Cardiac fibroblast (primary cell): ENCODE measurements around the gene EGR2.
A peak's percentile ranks its signal among the peaks of the same experiment; 100 is the strongest.

Experiments
- DNase-seq, 2 donors: peaks; one replicate each; pipeline versions ENCODE4 v3.0.0 to v3.0.0-alpha.2; 2010; ENCODE audit warnings: low read depth in 2 of 2
- H3K4me3 ChIP-seq, 2 donors: replicated peaks in 1 of 2; 1 replicate in 1 of 2; 2 replicates in 1 of 2; pipeline ENCODE4 v1.5.1; 2011; ENCODE audit warnings: low read depth in 2 of 2, low read length in 2 of 2, mild to moderate bottlenecking in 2 of 2, moderate library complexity in 1 of 2
- CTCF ChIP-seq: IDR thresholded peaks from one replicate; pipeline ENCODE4 v1.5.1; 2011; ENCODE audit warnings: low read depth, mild to moderate bottlenecking, low read length, inconsistent platforms

EGR2 gene

GRCh38 chr10:62811159-62811875 lies 4.8 kb downstream of the EGR2 start:
- DNase-seq, result no peak
- no peak overlapping the region for H3K4me3 ChIP-seq
- no peak for TF ChIP-seq CTCF

- H3K4me3 ChIP-seq, result no peak overlapping the region
- no peak for TF ChIP-seq CTCF
- peak in 1 of 2 donors; percentile 18 for DNase-seq
Observed at GRCh38 chr10:62810156-62810902, 5.8 kb downstream of the EGR2 start.

- TF ChIP-seq CTCF, result no peak
- H3K4me3 ChIP-seq, result peak overlapping the region; percentile 65 to 96
- DNase-seq, result no peak
Observed at GRCh38 chr10:62806251-62806650, 9.9 kb downstream of the EGR2 start.

- DNase-seq, result peak; percentile 42 to 52
- no peak for TF ChIP-seq CTCF
- peak overlapping the region; percentile 65 to 96 for H3K4me3 ChIP-seq
Observed at GRCh38 chr10:62805231-62806099, 10.7 kb downstream of the EGR2 start.

GRCh38 chr10:62804356-62805230 lies 11.6 kb downstream of the EGR2 start, which contains the start of gene ADO:
ADO (plus strand) TSS chr10:62804720; CDS start chr10:62805060, 340 bp downstream.
- peak; percentile 86 to 90 for DNase-seq
- no peak for TF ChIP-seq CTCF

More at GRCh38 chr10:62804356-62805230, 11.6 kb downstream of the EGR2 start, which contains the start of gene ADO:
- peak within 1 kb of the TSS; percentile 65 to 96 for H3K4me3 ChIP-seq
